Endometrial microvascular endothelial cells (primary cell): ENCODE data around the gene CPM. TPM values are rescaled to one million over a fixed set of nuclear protein-coding genes. Genes with fewer than 3 reads are reported as not detected.
"Not testable (repeated sequence)": the region's sequence is repeated elsewhere in the genome, so short reads cannot be mapped to it uniquely, and the experiment has no call there.

ENCODE experiments used
- in situ Hi-C: cut with HindIII; loops from 2 replicates; pipeline ENCODE4 v1.10.0; 2017; ENCODE audit warnings: low sequenced_read_pairs, low pct_unique_long_range_greater_than_20kb; ENCODE audit errors: inconsistent ontology term
- total RNA-seq: library from RNA; depleted of rRNA; stranded (reverse); fragments of >200 nt; gene quantifications from one replicate; pipeline ENCODE4 v1.2.3, GENCODE V29; 2015; ENCODE audit errors: inconsistent ontology term

Gene CPM
- total RNA-seq, 1 donor from 2014 or later: 4.6 TPM

DNA sequence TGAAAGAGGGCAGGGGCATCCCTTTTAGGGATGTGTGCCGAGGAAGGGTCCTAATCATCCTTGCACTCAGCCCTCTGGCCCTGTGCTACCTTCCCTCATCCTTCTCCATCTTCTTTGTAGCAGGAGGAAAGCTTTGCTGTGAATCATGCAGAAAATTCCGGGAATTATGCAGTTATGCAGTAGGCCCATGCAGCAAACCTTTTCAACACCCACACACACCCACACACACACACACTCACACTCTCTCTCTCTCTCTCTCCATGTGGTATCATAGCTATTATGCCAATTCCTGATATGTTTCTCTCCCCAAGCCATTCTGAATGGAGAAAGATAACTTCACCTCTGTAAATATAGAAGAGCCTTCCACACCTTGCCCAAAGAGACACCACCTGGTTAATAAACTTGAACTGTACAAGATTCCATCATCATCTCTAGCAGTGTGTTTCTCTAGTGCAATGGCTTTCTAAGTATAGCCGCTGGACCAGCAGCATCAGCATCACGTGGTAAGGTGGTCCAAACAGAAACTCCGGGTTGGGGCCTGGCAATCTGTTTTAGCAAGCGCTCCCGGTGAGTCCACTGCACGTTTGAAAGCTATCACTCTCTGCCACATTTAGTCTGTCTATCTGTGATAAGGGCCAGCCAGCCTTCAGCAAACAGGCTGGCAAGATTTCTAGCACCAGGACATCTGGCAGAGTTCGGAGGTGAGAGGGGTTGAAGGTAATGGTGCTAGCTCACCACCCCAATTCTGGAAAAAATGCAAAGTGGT lies 67.4 kb downstream of the CPM start:
- in situ Hi-C loops: no loop called here

DNA sequence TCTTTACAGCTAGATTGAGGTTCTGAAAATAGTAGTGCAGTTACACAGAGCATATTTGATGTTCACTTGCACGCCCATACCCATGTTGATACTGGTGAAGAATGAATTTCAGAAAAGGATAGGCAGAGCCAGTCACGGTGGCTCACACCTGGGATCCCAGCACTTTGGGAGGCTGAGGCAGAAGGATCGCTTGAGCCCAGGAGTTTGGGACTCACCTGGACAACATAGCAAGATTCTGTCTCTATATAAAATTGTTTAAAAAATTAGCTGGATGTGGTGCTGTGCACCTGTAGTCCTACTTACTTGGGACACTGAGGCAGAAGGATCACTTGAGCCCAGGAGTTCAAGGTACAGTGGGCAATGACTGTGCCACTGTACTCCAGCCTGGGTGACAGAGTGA lies 68.4 kb downstream of the CPM start:
- in situ Hi-C loops: no loop called here

DNA sequence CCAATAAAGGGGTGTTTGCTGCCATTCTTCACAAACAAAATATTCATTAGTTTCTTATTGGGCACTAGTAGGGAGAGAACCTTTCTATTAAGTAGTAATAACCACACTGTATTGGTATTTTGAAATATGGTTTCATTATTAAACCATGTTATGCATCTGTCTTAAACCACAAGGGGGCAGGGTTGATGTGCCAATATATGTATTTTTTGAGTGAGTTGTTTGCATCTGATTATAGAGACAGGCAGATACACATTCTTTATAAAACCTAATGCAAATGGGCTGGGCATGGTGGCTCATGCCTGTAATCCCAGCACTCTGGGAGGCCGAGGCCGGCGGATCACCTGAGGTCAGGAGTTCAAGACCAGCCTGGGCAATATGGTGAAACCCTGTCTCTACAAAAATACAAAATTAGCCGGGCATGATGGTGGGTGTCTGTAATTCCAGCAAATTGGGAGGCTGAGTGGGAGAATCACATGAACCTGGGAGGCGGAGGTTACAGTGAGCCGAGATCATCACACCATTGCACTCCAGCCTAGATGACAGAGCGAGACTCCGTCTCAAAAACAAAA lies 69.0 kb downstream of the CPM start:
- in situ Hi-C loops: not testable (repeated sequence)

DNA sequence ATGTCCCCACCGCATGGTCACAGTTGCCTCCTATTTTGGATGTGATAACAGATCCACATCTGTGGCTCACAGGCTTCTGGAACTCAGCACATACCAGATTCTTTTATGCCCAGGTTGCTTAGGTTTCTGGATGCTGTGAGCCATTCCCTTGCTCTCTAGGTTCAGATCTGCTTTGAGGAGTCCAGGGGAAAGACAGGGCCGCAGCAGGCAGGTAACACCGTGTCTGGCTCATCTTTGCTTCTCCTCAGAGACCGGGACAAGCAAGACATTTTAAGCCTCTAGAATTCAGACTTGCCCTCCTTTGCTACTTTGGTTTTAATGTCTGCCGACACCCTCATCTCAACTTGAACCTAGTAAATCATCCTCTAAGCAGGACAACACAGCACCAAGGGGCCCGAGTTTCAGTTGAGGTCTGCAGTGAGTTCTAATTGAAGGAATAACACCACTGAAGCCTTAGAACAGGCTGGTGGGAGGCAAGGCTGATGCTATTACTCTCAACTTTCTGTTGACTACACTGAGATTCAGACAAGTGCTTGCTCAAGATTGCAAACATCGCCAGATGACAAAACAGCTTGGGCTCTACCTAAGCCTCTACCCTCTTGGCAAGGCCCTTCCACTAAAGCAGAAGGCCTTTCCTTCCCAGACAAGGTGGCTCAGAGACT lies 69.7 kb downstream of the CPM start:
- in situ Hi-C loops: no loop called here

DNA sequence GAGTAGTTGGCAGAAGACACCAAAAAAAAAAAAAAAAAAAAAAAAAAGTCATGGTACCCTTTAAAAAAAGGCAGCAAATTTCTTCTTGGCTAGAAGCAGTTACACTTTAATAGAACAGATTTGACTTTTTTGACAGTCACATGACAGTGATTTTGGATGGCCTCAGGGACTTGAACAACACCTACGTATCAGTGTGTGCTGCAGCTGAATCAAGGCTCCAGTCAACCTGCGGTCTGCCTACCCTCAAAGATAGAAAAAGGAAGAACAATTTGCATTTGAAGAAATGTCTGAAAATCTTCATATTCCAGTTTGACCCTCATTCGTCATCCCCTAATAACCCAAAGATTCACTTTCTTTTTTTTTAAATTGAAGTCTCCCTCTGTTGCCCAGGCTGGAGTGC lies 71.1 kb downstream of the CPM start:
- in situ Hi-C loops: no loop called here

DNA sequence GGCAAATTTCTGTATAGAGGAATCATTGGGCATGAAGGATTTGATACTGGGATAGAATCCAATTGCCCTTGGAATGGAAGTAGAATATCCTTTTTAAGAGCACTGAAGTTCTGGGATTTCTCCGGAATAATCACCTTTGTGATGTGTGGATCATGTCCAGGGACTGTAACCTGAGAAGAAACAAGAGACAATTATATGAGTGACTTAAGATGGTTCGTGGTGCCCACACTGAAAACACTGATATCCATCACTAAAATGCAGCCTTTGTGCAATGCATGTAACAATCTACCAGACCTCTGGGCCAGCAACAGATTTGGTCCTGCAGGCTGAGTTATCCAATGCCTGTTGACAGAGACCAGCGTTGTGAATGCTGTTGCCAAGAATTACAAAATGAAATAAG lies 76.5 kb downstream of the CPM start:
- in situ Hi-C loops: no loop called here

DNA sequence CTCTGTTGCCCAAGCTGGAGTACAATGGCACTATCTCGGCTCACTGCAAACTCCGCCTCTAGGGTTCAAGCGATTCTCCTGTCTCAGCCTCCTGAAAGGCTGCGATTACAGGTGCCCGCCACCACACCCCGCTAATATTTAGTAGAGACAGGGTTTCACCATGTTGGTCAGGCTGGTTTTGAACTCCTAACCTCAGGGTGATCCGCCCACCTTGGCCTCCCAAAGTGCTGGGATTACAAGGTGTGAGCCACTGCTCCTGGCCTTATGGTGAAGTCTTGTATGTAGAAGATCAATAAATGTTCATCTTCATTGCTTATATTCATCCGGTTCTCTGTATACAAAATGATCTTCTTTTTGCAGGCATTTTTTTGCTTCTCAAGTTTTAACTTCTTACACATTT lies 77.2 kb downstream of the CPM start:
- in situ Hi-C loops: no loop called here

DNA sequence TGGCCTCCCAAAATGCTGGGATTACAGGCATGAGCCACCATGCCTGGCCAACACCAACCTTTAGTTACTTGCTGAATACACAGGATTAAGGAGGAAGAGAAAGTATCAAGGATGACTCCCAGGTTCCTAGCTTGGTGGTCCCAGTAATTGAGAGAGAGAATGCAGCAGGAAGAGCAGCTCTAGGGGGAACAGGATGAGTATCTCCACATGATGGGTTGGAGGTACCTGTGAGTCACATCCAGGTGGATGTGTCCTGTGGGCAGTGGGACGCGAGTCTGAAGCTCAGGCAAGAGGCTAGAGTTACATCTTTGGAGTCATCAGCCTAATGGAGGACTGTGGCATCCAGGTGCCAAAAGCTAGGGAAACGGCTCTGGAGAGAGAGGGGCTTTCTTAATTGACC lies 77.9 kb downstream of the CPM start:
- in situ Hi-C loops: no loop called here

DNA sequence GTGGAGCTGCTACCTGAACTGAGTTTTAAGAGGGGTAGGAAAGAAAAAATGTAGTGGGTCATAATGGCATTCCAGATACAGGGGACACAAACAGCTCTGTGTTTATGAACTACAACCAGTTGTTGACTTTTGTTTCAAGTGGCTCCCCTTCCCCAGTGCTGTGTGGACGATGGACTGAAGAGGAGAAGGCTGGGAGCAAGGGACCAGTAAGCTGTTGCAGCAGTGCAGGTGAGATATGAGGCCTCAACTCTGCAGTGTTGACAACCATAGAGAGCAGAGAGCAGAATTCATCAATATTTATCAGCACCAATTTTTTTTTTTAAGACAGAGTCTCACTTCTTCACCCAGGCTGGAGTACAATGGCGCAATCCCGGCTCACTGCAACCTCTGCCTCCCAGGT lies 78.4 kb downstream of the CPM start:
- in situ Hi-C loops: no loop called here

DNA sequence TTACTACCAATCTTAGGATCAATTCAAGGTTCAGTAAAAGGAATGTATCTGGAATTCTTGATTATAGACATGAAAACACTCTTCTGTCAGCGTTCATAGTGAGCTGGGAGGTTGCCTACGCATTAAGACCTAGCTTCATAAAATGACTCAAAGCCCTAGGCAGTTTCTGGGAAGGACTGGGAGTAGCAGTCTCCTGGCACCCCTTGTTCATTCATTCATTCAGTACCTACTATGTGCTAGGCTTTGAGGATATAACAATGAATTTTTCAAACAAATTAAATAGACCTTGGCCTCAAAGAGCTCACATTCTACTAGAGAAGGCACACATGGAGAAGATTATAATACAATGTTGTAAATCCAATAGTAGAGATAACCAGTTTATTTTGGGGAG lies 78.9 kb downstream of the CPM start:
- in situ Hi-C loops: no loop called here

DNA sequence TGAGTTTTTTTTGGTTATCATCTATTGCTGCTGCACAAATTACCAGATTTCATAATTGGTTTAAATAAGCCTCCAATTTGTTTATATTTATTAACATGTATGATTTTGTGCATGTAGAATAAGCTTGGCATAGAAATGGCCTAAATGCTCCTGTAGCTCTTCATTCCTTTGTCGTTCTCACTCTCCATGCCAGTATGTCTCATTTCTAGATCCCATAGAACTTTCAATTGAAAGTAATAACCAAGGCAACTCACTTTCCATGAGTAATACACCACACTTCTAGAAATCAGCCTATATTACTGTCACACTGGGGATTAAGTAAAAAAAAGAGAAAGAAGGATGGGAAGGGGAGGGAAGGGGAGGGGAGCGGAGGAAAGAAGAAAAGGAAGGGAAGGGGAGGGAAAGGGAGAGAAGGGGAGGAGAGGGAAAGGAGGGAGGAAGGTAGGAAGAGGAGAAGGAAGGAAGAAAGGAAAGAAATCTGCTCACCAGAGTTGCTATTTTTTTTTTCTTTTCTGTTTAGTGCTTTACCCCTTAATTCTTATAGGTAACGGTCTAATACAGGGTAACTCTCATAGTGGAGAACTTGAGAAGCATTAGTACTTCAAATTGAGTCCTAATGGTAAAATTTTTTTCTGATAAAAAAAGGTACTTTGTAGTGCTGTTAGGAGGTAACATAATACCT lies 79.4 kb downstream of the CPM start:
- in situ Hi-C loops: no loop called here

DNA sequence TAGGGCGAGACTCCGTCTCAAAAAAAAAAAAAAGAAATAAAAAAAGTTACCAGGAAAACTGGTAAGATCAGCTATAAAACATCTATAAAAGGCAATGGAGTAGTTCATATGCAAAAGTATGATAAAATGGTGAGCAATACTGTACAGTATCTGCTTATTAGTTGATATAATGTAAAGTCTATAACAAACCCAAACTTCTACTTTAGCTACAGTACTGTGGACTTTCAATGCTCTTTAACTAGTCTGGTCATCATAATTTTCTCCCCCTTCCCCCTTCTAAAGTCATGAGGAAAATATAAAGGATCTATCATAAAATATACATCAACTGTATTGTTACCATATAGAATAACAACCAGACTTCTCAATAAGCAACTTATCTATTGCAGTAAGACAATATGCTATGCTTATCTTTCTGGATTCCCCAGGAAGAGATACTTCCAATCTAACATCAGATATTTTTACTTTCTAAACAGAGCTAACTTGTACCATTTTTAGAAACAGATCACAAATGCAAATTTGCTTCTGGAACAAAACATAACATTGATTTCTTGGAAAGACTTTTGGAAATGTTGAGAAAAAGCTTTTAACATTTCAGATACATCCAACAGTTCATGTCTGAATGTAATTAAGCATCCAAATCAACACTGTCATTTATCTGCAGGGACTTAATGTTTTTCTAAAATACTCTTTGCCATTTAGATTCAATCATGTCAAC lies 81.2 kb downstream of the CPM start:
- in situ Hi-C loops: no loop called here

DNA sequence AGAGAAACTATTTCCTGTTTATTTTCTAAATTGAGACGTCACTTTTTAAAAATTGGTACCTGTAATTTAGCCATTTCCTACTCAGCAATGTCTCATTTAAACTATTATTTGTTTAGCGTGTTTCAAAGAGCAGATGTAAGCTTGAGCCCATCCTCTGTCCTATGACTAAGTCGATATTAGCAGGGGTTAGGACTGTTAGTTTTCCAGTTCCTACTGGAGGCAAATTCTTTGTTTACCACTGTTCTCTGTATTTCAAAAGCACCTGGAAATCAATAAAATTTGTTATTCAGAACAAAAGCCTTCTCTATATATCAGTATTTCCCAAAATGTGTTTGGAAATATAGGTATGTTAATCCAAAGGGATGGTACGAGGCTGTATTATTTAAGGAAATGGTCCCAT lies 82.6 kb downstream of the CPM start:
- in situ Hi-C loops: no loop called here

DNA sequence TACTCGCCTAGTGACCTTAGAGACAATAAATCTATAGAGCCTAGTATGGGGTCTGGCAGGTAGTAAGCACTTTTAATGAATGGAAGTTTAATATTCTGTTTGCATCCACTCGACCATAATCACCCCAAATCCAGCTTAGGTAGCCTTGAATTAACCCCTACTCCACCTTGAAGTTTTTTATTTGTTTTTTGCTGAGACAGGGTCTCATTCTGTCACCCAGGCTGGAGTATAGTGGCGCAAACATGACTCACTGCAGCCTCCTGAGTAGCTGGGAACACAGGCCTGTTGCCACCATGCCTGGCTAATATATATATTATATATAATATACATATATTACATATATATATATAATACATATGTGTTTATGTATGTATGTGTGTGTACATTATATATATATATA lies 86.2 kb downstream of the CPM start:
- in situ Hi-C loops: no loop called here

DNA sequence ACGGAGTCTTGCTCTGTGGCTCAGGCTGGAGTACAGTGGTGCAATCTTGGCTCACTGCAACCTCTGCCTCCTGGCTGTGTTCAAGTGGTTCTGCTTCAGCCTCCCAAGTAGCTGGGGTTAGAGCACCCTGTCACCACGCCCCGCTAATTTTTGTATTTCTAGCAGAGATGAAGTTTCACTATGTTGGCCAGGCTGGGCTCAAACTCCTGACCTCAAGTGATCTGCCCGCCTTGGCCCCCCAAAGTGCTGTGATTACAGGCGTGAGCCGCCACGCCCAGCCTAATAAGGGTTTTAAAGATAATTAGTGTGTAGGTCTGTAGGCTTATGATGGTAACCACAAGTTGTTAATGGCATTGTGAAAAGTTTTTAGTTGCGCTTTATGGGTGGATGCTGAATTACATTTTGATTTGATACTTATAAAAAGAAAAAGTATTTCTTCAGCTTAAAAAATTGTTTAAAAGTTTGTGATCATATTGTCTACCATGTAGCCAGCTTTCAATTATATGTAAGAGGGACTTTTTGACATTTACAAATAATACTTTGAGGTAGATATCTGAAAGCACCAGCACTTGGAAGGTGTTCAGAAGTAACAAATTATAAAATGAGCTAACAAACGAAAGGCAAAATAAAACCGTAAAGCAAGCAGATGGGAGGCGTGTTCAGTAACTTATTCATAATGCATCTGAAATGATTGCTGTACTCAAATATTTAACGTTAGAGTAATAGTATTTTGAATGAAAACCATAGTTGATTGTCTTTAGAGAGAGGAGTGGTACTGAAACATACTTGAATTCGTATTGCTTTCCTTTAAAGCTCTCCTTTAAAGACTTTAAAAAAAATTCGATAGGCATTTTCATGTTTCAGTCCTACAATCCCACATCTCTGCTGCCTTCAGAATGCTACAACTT lies 87.9 kb downstream of the CPM start:
- in situ Hi-C loops: no loop called here

DNA sequence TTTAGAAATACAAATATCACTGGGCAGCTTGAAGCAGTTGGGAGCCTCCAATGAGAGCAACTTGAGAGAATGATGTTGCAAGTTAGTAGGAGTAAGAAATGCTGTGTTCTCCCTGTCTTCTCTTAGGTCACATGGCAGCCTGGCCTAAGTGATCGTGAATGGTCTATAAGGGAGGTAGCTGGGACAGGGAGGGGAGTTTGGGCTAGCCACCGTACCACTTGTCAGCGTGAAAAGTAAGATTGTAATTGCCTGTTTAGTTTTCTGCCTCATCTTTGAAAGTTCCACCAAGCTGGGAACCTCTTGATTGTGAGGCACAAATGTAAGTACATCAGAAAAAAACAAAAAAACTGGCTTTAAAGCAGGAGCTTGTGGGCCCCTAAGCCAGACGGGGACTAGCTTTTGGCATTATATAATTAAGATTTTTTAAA lies 88.6 kb downstream of the CPM start:
- in situ Hi-C loops: no loop called here

DNA sequence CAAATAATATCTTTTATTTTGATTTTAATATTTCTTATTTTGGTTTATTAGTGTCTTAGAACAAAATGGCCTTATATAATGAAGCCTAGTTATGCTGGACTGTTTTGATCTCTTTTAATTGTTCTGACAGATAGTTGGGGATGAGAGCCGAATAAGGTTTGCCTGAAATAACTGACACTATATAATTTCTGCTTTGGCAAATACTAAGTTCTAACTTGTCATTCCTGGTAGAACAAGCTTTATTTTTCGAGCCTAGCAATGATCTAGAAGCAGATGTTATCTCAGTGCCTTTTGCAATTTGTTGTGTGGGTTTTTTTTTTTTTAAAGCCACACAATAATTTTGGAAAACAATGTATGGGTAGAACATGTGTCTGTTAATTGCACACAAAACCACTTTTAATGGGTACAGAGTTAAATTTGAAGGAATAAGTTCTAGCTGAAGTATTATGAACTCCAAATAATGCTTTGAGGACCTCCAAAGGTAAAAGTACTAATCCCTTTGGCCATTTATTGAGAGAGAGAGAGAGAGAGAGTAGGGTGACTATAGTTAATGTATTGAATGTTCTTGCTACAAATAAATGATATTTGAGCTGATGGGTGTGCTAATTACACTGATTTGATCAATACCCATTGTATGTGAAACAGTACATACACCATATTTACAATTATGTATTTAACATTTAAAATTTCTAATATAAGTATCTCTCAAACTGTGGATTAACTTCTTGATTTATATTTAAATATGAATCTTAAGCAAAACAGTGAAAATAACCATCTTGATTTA lies 90.0 kb downstream of the CPM start:
- in situ Hi-C loops: no loop called here

DNA sequence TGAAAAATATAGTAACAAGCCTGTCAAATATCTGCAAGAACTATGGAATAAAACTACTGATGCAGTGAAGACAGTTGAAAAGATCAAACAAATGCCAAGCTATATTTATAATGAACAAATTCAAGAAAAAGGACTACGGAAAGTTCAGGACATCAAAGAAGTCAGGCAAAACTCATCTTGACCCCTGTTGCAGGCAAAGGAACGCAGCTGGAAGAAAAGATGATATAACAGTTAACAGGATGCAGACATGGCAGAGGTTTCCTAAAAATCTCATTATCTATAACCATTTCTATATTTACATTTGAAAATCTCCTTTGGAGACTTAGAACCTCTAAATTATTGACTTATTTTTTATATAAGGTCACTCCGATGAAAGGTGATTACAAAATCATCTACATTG lies 90.8 kb downstream of the CPM start:
- in situ Hi-C loops: no loop called here
